Panc1 (cell line): ENCODE data around the gene TBC1D22A.

Experiments used
- POLR2AphosphoS5 ChIP-seq: IDR thresholded peaks from 2 replicates; pipeline ENCODE4 v1.6.1; 2012; ENCODE audit warnings: mild to moderate bottlenecking, low read depth, low read length, moderate library complexity
- TCF7L2 ChIP-seq: IDR thresholded peaks from 2 replicates; pipeline ENCODE4 v1.6.1; 2011; ENCODE audit warnings: mild to moderate bottlenecking, low read depth, low read length, inconsistent platforms
- TF ChIP-seq, protein P1 (sequence below): fragments of 450-650 bp; IDR thresholded peaks from 2 replicates; pipeline ENCODE4 v1.5.1; 2017; ENCODE audit warnings: mild to moderate bottlenecking

DNA sequence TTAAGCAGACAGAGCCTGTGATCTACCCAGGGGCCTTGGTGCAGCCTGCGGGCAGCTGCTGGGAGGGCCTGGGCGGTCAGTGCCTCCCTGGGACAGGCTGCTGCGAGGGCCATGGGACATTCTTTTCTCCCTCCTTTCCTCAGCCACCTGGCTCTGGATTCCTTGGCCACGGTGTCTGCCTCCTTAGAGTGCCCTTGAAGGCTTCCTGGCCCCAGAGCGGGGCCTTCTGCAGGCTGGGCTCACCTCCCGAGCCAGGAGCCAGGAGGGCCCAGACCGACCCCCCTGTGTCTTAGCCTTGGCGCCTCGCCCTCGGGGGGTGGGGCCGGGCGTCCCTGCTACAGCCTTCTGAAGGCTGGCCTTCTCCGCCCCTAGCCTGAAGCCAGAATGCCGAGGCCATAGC, 231.2 kb downstream of the TBC1D22A start:
- TF ChIP-seq, protein P1, sequence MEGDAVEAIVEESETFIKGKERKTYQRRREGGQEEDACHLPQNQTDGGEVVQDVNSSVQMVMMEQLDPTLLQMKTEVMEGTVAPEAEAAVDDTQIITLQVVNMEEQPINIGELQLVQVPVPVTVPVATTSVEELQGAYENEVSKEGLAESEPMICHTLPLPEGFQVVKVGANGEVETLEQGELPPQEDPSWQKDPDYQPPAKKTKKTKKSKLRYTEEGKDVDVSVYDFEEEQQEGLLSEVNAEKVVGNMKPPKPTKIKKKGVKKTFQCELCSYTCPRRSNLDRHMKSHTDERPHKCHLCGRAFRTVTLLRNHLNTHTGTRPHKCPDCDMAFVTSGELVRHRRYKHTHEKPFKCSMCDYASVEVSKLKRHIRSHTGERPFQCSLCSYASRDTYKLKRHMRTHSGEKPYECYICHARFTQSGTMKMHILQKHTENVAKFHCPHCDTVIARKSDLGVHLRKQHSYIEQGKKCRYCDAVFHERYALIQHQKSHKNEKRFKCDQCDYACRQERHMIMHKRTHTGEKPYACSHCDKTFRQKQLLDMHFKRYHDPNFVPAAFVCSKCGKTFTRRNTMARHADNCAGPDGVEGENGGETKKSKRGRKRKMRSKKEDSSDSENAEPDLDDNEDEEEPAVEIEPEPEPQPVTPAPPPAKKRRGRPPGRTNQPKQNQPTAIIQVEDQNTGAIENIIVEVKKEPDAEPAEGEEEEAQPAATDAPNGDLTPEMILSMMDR = no peak
- TF ChIP-seq POLR2AphosphoS5 (no peak), TCF7L2 (no peak)
